ENCODE data around the gene NMT2. TPM values are rescaled to one million over a fixed set of nuclear protein-coding genes. Genes with fewer than 3 reads are reported as not detected.

Gene NMT2
- total RNA-seq, 1 experiment from 2014 or later = 14.4 TPM

GRCh38 chr10:15069230-15069629 is 99.3 kb downstream of the NMT2 start:
- Histone ChIP-seq H3K36me3 (ENCODE audit: low read depth, low read length) (no peaks in the 10 kb centered on the region), H4K20me1 (ENCODE audit: low read length) (no peaks in the 10 kb centered on the region), H2AFZ (ENCODE audit: low read length) (no peak overlapping the region), H3K4me1 (ENCODE audit: insufficient read depth, low read length) (no peaks in the 10 kb centered on the region), H3K9me2 (replicated peaks; ENCODE audit: low read length) (no peaks in the 10 kb centered on the region), H3K79me2 (ENCODE audit: low read length) (no peaks in the 10 kb centered on the region), H3K27ac (ENCODE audit: low read length) (no peak overlapping the region), H3F3A (ENCODE audit: low read length, unreplicated experiment) (no peaks in the 10 kb centered on the region), H3K4me2 (ENCODE audit: low read length) (no peak overlapping the region), H3K9ac (ENCODE audit: low read length) (no peak overlapping the region), H3K27me3 (ENCODE audit: low read length) (no peaks in the 10 kb centered on the region), H3K4me3 (ENCODE audit: low read length) (no peak overlapping the region), H3K9me3 (ENCODE audit: low read length) (no peaks in the 10 kb centered on the region)
- TF ChIP-seq EZH2 (IDR thresholded peaks at IDR 0.05; ENCODE audit: low read length, unreplicated experiment) (no peak), CTCF (conservative IDR thresholded peaks at IDR 0.05; ENCODE audit: low read depth, low read length) (no peak), EZH2phosphoT487 (IDR thresholded peaks at IDR 0.05; ENCODE audit: borderline replicate concordance, low read length) (no peak)
- BruUV-seq (replicated peaks) = no TSS peak
- intact Hi-C loops (cut with micrococcal nuclease) = no loop called here
- POLR2A ChIA-PET (ENCODE audit: unreplicated experiment) = no interaction called here
- CTCF ChIA-PET = interaction anchor here (0.6 kb wide), 1 partner anchor 845 kb away, joined by 3 read pairs; no protein-coding TSS in a partner anchor
- no peak for DNase-seq
- ATAC-seq = no peak

GRCh38 chr10:15068802-15069201 is 99.7 kb downstream of the NMT2 start:
- H2AFZ ChIP-seq (ENCODE audit: low read length) = no peak overlapping the region
- DNase-seq = no peak
- ChIA-PET CTCF (interaction anchor here (0.6 kb wide), 1 partner anchor 844 kb away, joined by 3 read pairs; no protein-coding TSS in a partner anchor), POLR2A (ENCODE audit: unreplicated experiment) (no interaction called here)
- no peaks in the 10 kb centered on the region for H4K20me1 ChIP-seq (ENCODE audit: low read length)
- no peaks in the 10 kb centered on the region for H3K27me3 ChIP-seq (ENCODE audit: low read length)
- TF ChIP-seq CTCF (conservative IDR thresholded peaks at IDR 0.05; ENCODE audit: low read depth, low read length) (no peak), EZH2 (IDR thresholded peaks at IDR 0.05; ENCODE audit: low read length, unreplicated experiment) (no peak), EZH2phosphoT487 (IDR thresholded peaks at IDR 0.05; ENCODE audit: borderline replicate concordance, low read length) (no peak)
- no peaks in the 10 kb centered on the region for H3K79me2 ChIP-seq (ENCODE audit: low read length)
- no peaks in the 10 kb centered on the region for H3K4me1 ChIP-seq (ENCODE audit: insufficient read depth, low read length)
- no peak overlapping the region for H3K4me3 ChIP-seq (ENCODE audit: low read length)
- H3K9me2 ChIP-seq (replicated peaks; ENCODE audit: low read length) = no peaks in the 10 kb centered on the region
- no peaks in the 10 kb centered on the region for H3K36me3 ChIP-seq (ENCODE audit: low read depth, low read length)
- no peaks in the 10 kb centered on the region for H3F3A ChIP-seq (ENCODE audit: low read length, unreplicated experiment)
- no peak overlapping the region for H3K27ac ChIP-seq (ENCODE audit: low read length)
- H3K9ac ChIP-seq (ENCODE audit: low read length) = no peak overlapping the region
- intact Hi-C loops (cut with micrococcal nuclease) = no loop called here
- BruUV-seq (replicated peaks) = no TSS peak
- H3K9me3 ChIP-seq (ENCODE audit: low read length) = no peaks in the 10 kb centered on the region
- 0 out of 2 replicates have a peak, but pooled peaks have one; percentile 27 for ATAC-seq
- H3K4me2 ChIP-seq (ENCODE audit: low read length) = no peak overlapping the region

- intact Hi-C loops (cut with micrococcal nuclease) = no loop called here
- CTCF ChIA-PET = no interaction called here
- POLR2A ChIA-PET (ENCODE audit: unreplicated experiment) = no interaction called here
- Histone ChIP-seq H3F3A (ENCODE audit: low read length, unreplicated experiment) (no peaks in the 10 kb centered on the region), H3K4me2 (ENCODE audit: low read length) (no peak overlapping the region), H3K4me1 (ENCODE audit: insufficient read depth, low read length) (no peaks in the 10 kb centered on the region), H3K36me3 (ENCODE audit: low read depth, low read length) (no peaks in the 10 kb centered on the region), H3K9ac (ENCODE audit: low read length) (no peak overlapping the region), H3K9me2 (replicated peaks; ENCODE audit: low read length) (no peaks in the 10 kb centered on the region), H3K9me3 (ENCODE audit: low read length) (no peaks in the 10 kb centered on the region), H2AFZ (ENCODE audit: low read length) (no peak overlapping the region), H3K27ac (ENCODE audit: low read length) (no peak overlapping the region), H3K79me2 (ENCODE audit: low read length) (no peaks in the 10 kb centered on the region), H3K27me3 (ENCODE audit: low read length) (no peaks in the 10 kb centered on the region), H4K20me1 (ENCODE audit: low read length) (no peaks in the 10 kb centered on the region), H3K4me3 (ENCODE audit: low read length) (no peak overlapping the region)
- no TSS peak for BruUV-seq (replicated peaks)
- DNase-seq (no peak), ATAC-seq (no peak)
- TF ChIP-seq EZH2phosphoT487 (IDR thresholded peaks at IDR 0.05; ENCODE audit: borderline replicate concordance, low read length) = no peak
- no peak for TF ChIP-seq CTCF (conservative IDR thresholded peaks at IDR 0.05; ENCODE audit: low read depth, low read length)
- TF ChIP-seq EZH2 (IDR thresholded peaks at IDR 0.05; ENCODE audit: low read length, unreplicated experiment) = no peak
Observed at GRCh38 chr10:15067154-15067553, 101.3 kb downstream of the NMT2 start.

Measured in PC-3 (cell line).